ENCODE results near the gene CFAP20DC.
"Not testable (repeated sequence)": the region's sequence is repeated elsewhere in the genome, so short reads cannot be mapped to it uniquely, and the experiment has no call there.

The CFAP20DC gene

GRCh38 chr3:58986654-58987053, 63.2 kb downstream of the CFAP20DC start:
- TF ChIP-seq CTCF (IDR thresholded peaks at IDR 0.05; ENCODE audit: control insufficient read depth, extremely low read depth, insufficient read depth): no peak
- DNase-seq (ENCODE audit: low read depth): no peak
- no peak overlapping the region for H3K4me3 ChIP-seq (ENCODE audit: low read depth, low read length)

- H3K4me3 ChIP-seq (ENCODE audit: low read depth, low read length): no peak overlapping the region
- no peak for TF ChIP-seq CTCF (IDR thresholded peaks at IDR 0.05; ENCODE audit: control insufficient read depth, extremely low read depth, insufficient read depth)
- no peak for DNase-seq (ENCODE audit: low read depth)
Measured at GRCh38 chr3:58979840-58980239, 70.0 kb downstream of the CFAP20DC start.

DNA sequence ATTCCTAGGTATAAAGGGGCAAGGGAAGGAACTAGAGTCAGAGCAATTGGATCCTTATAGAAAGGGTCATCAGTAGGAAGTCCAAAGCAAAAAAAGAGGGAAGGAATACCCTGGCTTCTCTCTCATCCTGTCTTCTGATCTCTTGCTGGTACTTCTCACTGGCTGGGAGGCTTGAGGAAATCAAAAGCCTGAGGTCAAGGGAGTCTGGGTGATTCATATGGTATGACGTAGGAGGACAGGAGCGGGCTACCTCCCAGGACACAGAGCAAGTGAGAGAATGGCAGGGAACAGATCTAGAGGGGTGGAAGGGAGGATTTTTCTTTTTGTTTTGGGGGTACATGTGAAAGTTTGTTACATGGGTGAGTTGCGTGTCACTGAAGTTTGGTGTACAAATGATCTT, 76.0 kb downstream of the CFAP20DC start:
- no peak for TF ChIP-seq CTCF (IDR thresholded peaks at IDR 0.05; ENCODE audit: control insufficient read depth, extremely low read depth, insufficient read depth)
- no peak for DNase-seq (ENCODE audit: low read depth)
- H3K4me3 ChIP-seq (ENCODE audit: low read depth, low read length): no peak overlapping the region

DNA sequence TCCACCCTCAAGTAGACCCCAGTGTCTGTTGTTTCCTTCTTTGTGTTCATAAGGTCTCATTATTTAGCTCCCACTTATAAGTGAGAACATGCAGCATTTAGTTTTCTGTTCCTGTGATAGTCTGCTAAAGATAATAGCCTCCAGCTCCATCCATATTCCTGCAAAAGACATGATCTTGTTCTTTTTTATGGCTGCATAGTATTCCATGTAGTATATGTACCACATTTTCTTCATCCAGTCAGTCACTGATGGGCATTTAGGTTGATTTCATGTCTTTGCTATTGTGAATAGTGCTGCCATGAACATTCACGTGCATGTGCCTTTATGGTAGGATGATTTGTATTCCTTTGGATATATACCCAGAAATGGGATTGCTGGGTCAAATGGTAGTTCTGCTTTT, 82.0 kb downstream of the CFAP20DC start:
- H3K4me3 ChIP-seq (ENCODE audit: low read depth, low read length); DNase-seq (ENCODE audit: low read depth): not testable (repeated sequence)

- DNase-seq (ENCODE audit: low read depth): no peak
- TF ChIP-seq CTCF (IDR thresholded peaks at IDR 0.05; ENCODE audit: control insufficient read depth, extremely low read depth, insufficient read depth): no peak
- H3K4me3 ChIP-seq (ENCODE audit: low read depth, low read length): no peak overlapping the region
Measured at GRCh38 chr3:58965865-58966264, 84.0 kb downstream of the CFAP20DC start.

DNA sequence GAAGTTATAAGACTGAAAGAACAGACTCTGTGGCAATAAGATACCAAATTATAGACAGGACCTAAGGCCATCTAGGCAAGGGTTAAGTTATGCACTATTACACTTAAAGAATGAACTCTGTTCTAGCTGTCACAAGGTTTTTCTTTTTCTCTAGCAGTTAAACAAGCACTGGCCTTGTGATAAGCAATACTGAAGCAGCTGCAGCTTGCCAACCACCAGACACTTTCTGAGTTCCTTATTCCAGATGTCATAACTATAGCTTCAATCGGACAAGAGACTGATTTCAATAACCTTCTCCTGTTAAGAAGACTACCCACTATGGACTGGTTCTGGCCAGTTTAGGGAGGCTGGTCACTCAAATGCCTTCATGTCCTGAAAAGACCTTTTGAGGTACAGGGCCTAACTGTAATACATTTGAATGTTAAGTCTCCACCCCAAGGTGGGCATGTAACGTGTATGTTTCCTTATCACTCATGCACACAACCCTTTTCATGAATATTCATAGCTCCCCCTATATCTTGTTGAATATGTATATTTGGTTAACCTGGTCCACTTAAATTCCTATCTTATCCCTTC, 85.8 kb downstream of the CFAP20DC start:
- no peak for TF ChIP-seq CTCF (IDR thresholded peaks at IDR 0.05; ENCODE audit: control insufficient read depth, extremely low read depth, insufficient read depth)
- DNase-seq (ENCODE audit: low read depth): no peak
- H3K4me3 ChIP-seq (ENCODE audit: low read depth, low read length): no peak overlapping the region

DNA sequence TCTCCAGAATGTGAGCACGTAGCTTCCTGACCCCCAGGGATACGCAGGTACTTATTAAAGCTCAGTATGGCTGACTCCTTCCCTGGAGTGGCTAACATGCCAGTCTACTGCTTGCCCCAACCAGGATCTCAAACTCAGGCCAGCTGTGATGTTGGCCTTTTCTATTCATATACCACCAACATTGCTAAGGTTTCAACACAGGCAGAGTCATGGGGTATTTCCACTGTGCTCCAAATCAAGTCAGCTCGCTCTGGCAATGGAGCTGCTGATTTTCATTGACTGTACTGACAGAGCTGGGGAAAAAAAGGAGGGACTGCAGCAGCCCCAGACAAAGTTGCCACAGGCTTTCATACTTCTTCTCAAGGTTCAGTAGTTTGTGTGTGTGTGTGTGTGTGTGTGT, 87.0 kb downstream of the CFAP20DC start:
- no peak for TF ChIP-seq CTCF (IDR thresholded peaks at IDR 0.05; ENCODE audit: control insufficient read depth, extremely low read depth, insufficient read depth)
- DNase-seq (ENCODE audit: low read depth): no peak
- H3K4me3 ChIP-seq (ENCODE audit: low read depth, low read length): no peak overlapping the region

All from LNCaP clone FGC (cell line).